NT2/D1 (cell line): ENCODE measurements around the gene ATXN1.

ENCODE experiments used
- DNase-seq: peaks from one replicate; pipeline ENCODE4 v3.0.0-alpha.2; 2011; ENCODE audit warnings: low read depth, low spot score
- H3K27me3 ChIP-seq: 2 replicates; pipeline ENCODE4 v1.6.0; 2011; ENCODE audit warnings: mild to moderate bottlenecking; ENCODE audit not compliant: insufficient read length, insufficient read depth
- H3K36me3 ChIP-seq: 2 replicates; pipeline ENCODE4 v1.6.1; 2011; ENCODE audit warnings: mild to moderate bottlenecking, low read length, mixed read lengths; ENCODE audit not compliant: insufficient read depth, insufficient read length
- H3K4me1 ChIP-seq: 2 replicates; pipeline ENCODE4 v1.5.1; 2011; ENCODE audit not compliant: insufficient read depth, insufficient read length
- H3K4me3 ChIP-seq: 2 replicates; pipeline ENCODE4 v1.5.1; 2011; ENCODE audit warnings: low read depth; ENCODE audit not compliant: insufficient read length
- H3K9ac ChIP-seq: 2 replicates; pipeline ENCODE4 v1.6.0; 2011; ENCODE audit warnings: low read depth; ENCODE audit not compliant: insufficient read length
- H3K9me3 ChIP-seq: 2 replicates; pipeline ENCODE4 v1.5.1; 2011; ENCODE audit warnings: mild to moderate bottlenecking, low read length; ENCODE audit not compliant: insufficient read depth
- SUZ12 ChIP-seq: IDR thresholded peaks from 2 replicates; pipeline ENCODE4 v1.6.1; 2011; ENCODE audit not compliant: insufficient read length, insufficient read depth; ENCODE audit errors: extremely low read depth
- YY1 ChIP-seq: IDR thresholded peaks from 2 replicates; pipeline ENCODE4 v1.6.1; 2011; ENCODE audit not compliant: insufficient read length, insufficient read depth
- ZNF274 ChIP-seq: IDR thresholded peaks from 2 replicates; pipeline ENCODE4 v1.6.1; 2011; ENCODE audit warnings: mild to moderate bottlenecking, low read depth, low read length

The ATXN1 gene

DNA sequence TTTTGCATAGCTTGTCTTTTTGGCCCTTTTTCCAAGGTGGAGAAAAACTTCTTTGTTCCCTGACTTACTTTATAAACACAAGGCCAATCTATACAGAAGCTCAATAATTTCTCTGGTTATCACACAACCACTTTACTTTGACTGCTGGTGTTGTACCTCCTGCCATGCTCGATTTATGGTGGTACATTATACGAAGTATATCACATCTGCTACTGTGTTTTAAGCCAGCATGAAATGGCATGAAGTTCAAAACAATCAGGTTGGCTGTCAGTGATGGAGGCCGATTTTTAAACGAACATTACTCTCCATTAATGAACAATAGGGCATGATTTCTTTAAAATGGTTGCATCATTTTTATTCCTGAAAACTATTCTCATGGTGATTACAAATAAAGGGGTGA is 21.0 kb upstream of the ATXN1 start:
- H3K36me3 ChIP-seq = no peaks in the 10 kb centered on the region
- no peaks in the 10 kb centered on the region for H3K4me1 ChIP-seq
- no peaks in the 10 kb centered on the region for H3K27me3 ChIP-seq
- TF ChIP-seq YY1 (no peak), SUZ12 (no peak), ZNF274 (no peak)
- DNase-seq = no peak
- H3K9me3 ChIP-seq = no peaks in the 10 kb centered on the region
- H3K4me3 ChIP-seq = no peak overlapping the region
- no peak overlapping the region for H3K9ac ChIP-seq

DNA sequence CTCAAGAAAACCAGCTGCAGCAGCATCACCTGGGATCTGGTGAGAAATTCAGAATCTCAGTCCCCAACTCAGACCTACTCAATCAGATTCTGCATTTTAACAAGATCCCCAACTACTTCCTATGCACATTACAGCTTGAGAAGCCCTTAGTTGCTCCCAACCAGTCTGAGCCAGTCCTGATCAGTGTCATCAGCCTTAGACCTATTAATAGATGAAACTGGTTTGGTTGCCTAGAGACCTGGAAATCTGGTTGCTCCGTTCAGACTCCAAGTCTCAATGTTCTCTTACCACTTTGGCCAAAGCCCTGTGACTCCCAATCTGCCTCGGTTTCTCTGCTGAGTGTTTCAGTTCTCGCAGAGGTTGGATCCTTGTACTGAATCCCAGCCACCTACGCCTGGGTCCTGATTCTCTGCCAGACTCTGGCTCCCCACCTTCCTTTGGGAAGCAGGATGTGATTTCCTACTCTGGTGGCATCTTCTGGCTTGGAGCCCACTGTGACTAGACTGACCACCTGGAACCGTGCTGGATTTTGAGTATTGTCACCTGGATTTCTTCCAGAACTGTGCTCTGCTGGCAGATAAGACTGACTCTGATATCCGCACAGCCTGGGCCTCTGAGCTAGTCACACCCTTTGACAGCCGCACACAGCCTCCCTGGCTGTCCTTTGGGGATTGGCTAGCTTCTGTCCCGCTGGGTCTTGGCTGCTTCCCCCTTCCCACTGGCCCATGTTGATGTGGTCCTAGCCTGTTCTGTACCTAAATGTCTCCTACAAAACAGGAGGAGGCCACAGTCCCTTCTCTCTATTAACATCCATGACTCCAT is 20.3 kb upstream of the ATXN1 start:
- Histone ChIP-seq H3K27me3 (no peaks in the 10 kb centered on the region), H3K36me3 (no peaks in the 10 kb centered on the region), H3K9me3 (no peaks in the 10 kb centered on the region), H3K4me1 (no peaks in the 10 kb centered on the region), H3K4me3 (no peak overlapping the region), H3K9ac (no peak overlapping the region)
- TF ChIP-seq ZNF274 = no peak
- TF ChIP-seq YY1 = no peak
- no peak for TF ChIP-seq SUZ12
- DNase-seq = no peak

DNA sequence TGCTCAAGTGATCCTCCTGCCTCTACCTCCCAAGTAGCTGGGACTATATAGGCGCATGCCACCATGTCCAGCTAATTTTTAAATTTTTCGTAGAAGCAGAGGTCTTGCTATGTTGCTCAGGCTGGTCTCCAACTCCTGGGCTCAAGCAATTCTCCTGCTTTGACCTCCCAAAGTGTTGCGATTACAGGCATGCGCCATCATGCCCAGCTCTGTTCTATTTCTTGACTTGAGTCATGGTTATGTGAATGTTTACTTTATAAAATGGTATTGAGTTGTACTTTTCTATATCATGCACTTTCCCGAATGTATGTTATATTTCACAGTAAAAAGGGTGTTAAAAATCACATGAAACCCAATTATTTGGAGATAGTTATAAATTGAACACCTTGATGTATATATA is 17.3 kb upstream of the ATXN1 start:
- Histone ChIP-seq H3K9me3 (no peaks in the 10 kb centered on the region), H3K27me3 (no peaks in the 10 kb centered on the region), H3K36me3 (no peaks in the 10 kb centered on the region), H3K4me1 (no peaks in the 10 kb centered on the region), H3K4me3 (no peak overlapping the region), H3K9ac (no peak overlapping the region)
- no peak for DNase-seq
- no peak for TF ChIP-seq ZNF274
- no peak for TF ChIP-seq YY1
- TF ChIP-seq SUZ12 = no peak

DNA sequence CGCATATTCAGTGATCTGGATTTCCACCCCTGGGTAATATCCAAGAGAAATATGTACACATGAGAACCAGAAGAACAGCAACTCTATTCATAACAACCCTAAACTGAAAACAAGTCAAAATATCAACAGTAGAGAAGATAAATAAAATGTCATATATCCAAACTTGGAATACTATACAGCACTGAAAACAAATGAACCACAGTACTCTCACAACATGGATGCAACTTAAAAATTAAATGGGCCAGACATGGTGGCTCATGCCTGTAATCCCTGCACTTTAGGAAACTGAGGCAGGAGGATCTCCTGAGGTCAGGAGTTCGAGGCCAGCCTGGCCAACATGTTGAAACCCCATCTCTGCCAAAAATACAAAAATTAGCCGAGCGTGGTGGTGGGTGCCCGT is 16.5 kb upstream of the ATXN1 start:
- Histone ChIP-seq H3K9ac (no peak overlapping the region), H3K9me3 (no peaks in the 10 kb centered on the region), H3K27me3 (no peaks in the 10 kb centered on the region), H3K4me1 (no peaks in the 10 kb centered on the region), H3K4me3 (no peak overlapping the region), H3K36me3 (no peaks in the 10 kb centered on the region)
- TF ChIP-seq SUZ12 (no peak), ZNF274 (no peak), YY1 (no peak)
- DNase-seq = no peak

DNA sequence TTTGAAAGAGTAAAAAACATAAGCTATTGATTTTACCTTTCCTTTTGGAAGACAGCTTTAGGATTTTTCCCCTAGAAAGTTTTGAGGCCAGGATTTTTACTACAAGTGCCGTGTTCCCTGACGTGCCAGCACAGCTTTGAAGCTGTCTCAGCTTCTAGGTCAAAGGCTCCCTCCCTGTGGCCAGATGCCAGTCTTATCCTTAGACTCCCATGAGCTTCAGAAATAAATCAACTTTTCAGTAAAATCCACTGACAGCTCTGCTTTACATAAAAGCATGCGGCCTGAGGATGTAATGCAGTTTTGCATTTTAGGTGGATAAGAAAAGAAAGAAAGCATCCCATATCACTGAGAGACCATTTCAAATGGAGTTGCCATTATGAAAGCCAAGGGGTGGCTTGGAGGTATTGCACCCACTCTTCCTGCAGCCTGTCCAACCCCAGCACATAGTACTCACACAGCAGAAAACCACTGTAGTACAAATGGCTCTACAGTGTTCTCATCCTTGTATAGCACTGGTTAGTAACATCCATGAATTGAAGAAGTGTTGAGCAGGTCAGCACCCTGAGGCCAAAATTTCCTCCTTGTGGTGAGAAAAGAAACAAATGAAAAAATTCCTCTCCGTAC is 15.2 kb upstream of the ATXN1 start:
- Histone ChIP-seq H3K36me3 (no peaks in the 10 kb centered on the region), H3K27me3 (no peaks in the 10 kb centered on the region), H3K9me3 (no peaks in the 10 kb centered on the region), H3K9ac (no peak overlapping the region), H3K4me1 (no peaks in the 10 kb centered on the region), H3K4me3 (no peak overlapping the region)
- TF ChIP-seq SUZ12 (no peak), ZNF274 (no peak), YY1 (no peak)
- DNase-seq = no peak

DNA sequence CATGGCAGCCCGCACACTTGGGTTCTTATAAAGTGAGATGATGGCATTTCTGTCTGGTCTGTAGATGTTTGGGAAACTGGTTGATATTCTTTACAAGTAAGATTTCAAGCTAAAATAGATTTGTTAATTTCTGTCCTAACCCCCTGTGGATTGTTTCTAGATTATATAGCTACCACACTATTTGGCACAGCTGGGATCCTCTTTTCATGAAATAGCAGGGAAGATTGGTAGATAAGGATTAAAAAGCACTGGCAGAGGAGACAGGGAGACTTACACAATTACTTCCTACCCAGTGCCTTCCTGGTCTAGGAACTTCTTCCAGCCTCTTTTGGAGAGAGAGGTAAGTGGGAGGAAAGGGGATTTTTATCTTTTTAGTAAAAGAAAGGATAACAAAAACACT is 13.2 kb upstream of the ATXN1 start:
- no peak for TF ChIP-seq ZNF274
- no peak for TF ChIP-seq YY1
- TF ChIP-seq SUZ12 = no peak
- H3K36me3 ChIP-seq = no peaks in the 10 kb centered on the region
- H3K4me1 ChIP-seq = peaks cover 2% of the 10 kb centered on the region
- no peak for DNase-seq
- H3K4me3 ChIP-seq = no peak overlapping the region
- no peaks in the 10 kb centered on the region for H3K9me3 ChIP-seq
- no peak overlapping the region for H3K9ac ChIP-seq
- H3K27me3 ChIP-seq = no peaks in the 10 kb centered on the region

DNA sequence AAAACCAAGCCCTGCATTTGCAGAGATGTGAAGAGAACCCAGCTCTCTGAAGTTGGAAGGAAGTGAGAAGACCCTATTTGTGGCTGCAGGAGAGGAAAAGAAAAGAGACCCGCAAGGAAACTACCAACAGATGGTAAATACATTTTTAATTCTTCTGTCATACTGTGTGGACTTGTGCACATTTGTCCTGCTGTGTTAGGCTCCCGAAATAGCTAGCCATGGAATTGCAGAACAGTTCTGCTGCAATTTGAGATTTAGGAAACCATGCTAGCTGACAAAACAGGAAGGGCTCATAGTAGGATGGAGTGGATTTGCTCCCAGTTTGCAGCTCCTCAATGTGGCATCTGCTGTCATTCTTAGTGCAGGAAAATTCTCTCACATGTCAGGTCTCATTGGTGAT is 12.1 kb upstream of the ATXN1 start:
- Histone ChIP-seq H3K36me3 (no peaks in the 10 kb centered on the region), H3K4me1 (peaks cover 2% of the 10 kb centered on the region), H3K9me3 (no peaks in the 10 kb centered on the region), H3K9ac (no peak overlapping the region), H3K27me3 (no peaks in the 10 kb centered on the region), H3K4me3 (no peak overlapping the region)
- TF ChIP-seq YY1 (no peak), SUZ12 (no peak), ZNF274 (no peak)
- DNase-seq = no peak
